Measurements from ENCODE around the gene AAK1.
"Not testable (repeated sequence)": the region's sequence is repeated elsewhere in the genome, so short reads cannot be mapped to it uniquely, and the experiment has no call there.

AAK1 gene

DNA sequence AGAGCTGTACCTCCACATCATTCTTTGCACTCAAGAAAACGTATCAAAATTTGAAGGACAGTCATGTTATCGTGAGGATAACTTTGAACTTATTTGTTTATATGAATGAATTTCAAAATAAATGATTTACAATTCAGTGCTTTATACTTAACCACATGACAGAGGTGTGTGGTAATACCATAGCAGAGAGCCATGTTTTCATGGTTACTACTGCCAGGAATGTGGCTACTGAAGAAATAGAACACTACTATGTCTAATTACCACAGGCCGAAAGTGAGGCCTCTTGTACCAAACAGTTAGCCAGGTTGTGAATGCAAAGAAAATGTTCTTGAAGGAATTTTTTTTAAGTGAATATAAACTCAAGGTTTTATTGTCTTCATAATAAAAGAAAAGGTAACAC lies 49.2 kb downstream of the AAK1 start:
- no peak for DNase-seq

DNA sequence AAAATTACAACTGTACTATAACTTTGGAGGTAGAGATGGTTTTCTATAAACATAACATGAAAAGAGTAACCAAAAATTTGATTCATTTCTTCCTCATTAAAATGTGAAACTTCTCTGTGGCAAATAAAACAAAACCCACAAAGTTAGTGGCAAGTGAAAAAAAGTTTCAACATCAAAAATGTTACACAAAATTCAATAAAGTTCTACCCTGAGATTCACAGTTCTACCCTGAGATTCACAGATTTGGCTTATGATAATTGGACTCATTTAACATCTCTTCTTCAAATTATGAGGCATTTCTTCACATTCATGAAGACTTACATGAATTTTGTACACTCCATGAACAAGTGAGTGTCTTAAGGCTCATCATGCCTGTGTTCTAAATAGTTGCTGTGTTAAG lies 51.0 kb downstream of the AAK1 start:
- no peak for DNase-seq

DNA sequence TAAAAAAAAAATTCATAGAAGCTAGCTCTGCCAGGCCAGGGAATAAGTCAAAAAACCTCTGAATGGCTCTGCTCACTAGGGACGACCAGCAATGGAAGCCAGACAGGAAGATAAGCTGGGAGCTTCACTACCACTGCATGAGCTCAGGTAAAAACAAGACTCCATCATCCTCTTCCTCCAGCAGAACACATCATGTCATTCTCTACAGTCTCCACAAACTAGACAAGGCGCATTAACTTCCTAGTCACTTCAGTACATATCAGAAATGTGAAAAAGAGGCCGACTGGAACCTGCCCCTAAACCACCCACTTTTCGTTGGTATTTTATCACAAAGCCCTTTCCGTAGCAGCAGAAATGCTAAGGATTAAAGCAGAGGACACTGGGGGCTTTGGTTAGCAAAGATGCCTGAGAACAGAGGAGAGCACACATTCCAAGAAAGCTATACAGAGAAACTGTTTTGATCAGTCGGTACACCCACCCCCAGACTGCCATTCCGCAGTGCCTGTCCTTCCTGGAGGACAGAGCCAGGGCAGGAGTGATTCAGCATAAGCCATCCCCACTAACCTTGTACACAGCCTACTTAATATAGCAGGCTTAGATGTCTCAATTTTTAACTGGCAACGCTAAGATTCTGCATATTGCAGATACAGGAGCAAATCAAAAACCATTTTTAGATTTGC lies 53.4 kb downstream of the AAK1 start:
- no peak for DNase-seq

DNA sequence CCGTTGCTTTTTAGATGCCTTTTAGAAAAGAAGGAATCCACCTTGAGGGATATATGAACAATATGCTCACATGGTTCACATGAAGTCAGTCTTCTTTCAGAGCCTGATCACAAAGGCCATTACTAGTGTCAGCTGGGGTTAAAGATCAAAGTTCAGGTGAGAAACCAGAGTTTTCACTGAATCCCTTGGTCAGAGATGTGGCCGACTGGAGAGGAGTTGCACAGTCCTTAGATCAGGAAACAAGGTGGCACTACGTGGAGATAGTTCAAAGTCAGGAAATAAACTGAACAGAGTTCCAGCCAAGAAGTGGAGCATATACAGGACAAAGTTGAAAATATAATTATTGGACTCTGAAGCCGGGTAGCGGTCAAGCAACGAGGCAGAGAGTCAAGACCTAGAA lies 54.6 kb downstream of the AAK1 start:
- no peak for DNase-seq

DNA sequence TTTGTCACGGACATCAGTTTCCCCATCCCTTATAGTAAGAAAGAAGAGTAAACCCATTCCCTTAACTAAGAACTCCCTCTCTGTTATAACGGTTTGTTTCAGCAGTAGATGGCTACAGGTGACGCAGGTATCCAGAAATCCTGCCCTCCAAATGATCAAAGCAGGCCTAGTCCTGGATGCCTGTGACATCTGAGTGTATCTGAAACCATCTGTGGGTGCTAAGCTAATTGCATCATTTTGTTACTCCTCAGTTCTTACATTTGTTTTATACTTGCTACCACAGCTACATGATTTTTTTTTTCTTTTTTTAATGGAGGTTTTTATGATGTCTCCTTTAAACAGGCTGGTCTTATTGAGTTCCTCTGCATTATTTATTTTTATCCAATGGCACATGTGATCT lies 55.1 kb downstream of the AAK1 start:
- DNase-seq: no peak

DNA sequence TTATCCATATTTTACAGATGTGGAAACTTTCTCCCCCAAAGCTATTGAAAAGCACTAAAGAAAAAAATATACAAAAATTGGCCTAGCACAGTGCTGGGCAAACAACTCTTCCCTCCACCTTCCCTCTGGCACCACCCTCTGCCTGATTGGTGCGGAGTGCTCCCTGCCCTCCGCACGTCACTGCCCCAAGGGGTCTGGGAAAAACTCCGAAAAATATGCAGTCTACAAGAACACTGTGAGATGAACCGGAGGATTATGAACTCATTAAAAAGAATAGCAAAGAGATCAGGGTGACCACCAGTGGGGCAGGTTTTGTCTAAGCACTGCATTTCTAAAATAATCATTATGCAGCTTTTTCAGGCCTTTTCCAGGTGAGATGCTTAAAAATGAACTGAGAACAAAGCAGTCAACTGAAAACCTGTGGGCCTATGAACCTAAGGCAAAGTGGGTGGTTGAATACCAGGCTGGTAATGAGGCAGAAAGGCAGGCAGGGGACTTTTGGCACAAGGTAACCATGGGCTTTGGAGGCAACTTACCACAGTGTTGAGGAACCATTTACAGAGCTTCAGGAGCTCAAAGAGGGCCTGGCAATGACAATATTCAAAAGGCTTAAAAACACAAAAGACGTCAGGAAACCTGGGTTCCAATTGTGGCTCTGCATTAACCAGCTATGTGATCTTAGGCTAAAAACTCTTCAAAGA lies 57.5 kb downstream of the AAK1 start:
- no peak for DNase-seq

DNA sequence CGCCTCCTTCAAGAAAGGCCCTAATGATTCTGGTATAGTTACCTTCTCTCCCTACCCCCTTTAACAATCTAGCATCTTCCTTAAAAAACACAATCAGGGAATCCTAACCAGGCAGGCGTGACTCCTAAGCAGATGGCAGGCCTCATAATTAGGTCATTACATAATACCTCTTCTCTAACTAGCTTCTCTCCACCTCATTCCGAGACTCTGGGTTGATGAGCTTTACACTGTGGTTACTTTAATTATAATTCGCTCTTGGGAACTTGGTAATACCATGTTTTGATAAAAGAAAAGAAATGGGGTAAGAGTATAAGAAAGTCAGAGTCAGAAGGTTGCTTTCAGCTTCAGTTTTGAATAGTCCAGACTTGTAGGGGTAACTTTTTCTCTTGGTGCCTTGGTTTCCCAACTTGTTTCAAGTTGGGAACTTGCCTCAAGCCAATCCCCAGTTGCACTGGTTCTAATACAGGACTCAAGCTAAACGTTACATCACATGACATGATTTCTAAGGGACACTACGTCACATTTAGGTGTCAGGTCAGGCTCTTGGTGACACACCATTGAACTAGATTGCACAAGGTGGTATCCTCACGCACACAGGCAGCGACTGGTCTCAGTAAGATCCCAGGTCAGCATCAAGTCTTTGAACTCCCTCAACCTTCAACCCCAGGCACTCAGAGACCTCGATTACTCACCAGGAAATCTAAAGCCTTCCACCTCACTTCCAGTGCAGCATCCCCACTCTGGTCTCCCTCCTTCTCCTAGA lies 59.2 kb downstream of the AAK1 start:
- DNase-seq: no peak

DNA sequence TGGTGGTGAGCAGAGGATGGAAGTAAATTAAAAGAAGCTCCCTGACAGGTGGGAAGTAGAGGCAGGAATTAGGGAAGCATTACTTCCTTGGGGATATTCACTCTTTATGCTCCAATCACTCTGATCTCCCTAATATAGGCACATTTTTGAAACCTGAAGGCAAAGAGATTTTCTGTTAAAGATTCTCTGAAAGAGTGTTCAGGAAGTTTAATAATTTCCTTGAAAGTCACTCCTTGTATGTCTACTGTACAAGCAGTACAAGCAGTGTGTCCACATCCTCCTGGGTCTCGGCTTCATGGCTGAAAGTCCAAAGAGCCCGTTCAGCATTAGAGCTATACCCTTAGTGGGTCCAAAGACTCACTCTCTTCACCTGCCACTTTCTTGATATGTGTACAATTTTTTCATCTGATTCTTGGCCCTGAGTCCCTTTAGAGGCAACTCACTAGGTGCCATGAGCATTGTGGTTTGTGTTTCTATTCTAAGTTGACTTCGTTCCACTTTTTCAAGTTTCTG lies 60.2 kb downstream of the AAK1 start:
- DNase-seq: no peak

DNA sequence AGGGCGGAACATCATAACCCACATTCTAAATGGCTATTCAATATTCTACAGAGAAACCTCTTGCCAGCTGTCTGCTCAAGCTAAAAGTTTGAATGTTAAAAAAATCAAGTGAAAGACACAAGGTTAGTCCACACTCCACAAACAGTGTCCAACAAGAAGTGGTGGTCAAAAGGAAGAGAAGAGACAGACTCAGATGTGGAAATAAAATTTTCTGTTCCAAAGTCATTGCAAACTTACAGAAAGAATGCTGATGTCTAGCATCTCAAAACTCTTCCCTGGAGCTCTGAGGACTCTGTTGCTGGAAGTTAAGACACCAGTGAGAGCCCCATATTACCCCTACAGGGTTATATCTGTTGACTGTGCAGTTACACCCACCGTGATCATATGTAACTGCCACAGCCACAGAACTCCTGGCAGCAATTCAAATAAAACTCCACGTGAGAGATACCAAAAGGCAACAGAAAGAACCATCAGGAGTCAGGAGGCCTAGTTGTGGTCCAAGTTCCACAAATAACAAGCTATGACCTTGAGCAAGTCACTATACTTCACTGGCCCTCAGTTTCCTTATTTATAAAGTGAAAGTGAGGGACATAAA lies 60.9 kb downstream of the AAK1 start:
- no peak for DNase-seq

DNA sequence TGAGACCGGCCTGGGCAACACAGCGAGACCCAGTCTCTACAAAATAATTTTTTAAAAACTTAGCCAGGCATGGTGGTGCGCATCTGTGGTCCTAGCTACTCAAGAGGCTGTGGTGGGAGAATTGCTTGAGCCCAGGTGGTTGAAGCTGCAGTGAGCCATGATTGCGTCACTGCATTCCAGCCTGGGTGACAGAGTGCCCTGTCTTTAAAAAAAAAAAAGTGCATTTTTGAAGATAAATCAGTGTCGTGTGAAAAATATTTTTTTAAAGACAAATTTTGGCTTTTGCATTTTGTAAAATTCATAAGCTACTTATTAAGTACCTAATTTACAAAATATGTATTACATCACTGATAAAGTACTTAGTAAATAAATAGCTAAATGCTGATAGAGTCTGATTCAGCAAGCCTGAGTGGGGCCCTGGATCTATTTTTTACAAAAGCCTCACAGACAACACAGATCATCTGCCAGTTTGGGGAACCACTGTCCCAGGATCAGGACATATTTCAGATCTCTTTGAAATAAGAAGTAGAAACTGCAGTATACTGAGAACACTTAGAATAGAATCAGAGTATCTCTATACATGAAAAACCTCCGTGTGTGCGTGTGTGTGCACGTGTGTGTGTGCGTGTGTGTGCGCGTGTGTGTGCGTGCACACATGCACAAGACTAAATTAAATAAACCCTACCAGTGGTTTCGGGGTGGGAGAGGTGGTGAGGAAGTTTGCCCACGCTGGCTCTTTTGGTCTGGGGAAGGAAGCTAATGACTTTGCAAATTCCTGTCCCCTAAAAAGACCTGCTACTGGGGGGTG lies 61.6 kb downstream of the AAK1 start:
- DNase-seq: no peak

DNA sequence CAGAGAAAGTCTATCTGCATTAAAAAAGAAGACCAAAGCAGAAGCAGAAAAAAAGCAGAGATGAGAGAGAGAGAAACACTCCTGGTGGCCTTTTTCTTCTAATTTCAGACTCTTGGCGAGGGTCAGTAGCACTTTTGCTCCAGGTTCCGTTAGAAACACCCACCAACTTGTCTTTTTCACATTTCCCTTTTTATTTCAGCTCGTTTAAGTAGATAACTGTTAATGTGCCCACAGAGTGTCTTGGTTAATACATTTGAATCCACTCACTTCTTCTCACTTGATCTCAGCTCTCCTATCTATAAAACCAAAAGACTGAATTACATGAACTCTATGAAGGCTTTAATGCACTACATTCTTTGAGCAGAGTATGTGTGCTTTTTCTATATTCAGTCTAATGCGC lies 63.1 kb downstream of the AAK1 start:
- DNase-seq: no peak

DNA sequence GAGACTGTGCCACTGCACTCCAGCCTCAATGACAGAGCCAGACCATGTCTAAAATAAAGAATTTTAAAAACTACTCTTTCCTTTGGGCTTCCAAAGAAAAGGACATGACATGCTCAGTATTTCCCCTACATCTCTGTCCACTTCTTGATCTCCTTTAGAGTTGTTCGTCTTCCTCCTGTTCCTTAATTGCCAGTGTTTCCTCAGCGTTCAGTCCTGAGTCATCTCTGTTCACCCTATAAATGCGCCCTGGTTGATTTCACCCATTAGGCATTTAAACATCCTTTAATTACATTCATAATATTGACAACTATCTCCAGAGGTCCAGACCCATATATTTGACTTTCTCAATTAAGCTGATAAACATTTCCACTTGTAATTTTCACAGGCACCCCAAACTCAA lies 64.0 kb downstream of the AAK1 start:
- DNase-seq: no peak

DNA sequence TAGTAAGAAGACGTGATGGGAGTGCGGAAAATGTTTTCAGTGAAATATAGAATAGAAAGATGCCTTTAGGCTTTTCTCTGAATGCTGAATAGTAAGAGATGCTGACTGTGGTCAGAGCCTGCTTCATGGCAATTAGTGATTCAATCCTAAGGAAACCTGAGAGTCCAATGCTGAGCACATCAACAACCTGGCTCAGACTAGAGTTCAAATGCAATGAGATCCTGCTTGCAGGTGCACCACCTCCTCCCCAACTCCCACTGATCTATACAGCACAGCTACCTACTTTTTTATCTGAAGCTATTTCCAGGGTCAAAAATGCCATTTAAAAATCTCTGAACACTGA lies 65.4 kb downstream of the AAK1 start:
- no peak for DNase-seq

DNA sequence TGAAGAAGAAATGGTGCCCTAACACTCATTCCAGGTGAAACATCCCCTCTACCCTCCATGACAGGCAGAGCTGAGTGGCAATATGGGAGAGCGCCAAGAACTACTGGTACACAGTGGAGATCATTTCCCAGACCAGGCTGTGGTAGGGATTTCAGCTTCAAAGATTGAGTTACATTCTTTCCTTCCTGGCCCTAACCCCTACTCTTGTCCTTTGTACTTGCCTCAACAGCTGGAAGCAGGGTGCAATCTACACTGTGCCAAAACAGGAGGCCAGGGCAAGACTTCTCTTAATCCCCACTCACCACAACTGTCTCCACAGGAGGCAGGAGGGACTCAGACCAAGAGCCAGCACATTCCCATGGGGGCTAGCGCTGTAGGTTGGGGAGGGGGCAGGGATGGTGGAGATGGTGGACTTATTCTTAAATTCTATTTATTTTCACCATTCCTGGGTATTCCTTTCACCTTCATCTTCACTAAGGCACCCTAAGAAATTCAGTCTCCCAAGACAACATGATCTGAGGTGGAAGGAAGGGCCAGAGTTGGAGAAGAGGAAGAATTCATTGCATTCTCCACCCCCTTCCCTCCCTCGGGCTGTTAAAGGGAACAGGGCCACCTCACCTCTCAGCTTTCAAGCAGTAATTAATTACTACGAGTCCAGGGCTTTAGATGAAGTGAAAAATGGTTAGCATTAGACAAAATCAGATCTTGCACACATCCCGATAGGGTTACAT lies 65.9 kb downstream of the AAK1 start:
- DNase-seq: no peak

DNA sequence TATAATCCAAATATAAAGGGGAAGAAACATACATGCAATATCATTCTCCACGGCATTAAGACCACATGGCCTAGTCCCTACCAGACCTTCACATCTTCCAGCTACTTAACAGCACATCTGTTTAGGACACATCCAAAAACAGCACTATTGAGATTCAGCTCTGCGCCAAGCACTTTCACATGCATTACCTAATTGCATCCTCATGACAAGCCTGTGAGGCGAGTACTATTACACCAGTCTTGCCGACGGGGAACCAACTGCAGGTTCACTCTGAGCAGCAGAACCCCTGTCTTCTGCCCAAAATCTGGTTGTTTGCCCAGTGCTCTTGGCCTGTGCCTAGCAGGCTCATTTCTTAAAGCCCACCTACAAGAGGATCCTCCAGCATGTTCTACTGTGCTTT lies 66.7 kb downstream of the AAK1 start:
- no peak for DNase-seq

DNA sequence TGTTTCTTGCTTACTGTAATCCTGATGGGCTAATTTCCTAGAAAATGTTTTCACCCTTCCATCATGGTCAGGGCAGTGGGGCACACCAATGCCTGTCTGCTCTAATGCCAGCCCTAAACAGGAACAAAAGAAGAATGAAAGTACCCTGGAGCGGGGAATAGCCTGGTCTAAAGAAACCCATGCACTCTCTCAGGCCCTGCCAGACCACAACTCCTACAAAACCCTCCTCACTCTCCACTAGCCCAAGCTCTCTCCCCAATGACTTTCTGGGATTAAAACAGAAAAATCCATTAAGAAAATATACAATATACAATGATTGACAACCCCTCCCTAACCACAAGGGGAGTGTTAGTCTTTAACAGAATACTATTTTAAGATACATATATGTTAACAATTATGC lies 67.6 kb downstream of the AAK1 start:
- DNase-seq: no peak

DNA sequence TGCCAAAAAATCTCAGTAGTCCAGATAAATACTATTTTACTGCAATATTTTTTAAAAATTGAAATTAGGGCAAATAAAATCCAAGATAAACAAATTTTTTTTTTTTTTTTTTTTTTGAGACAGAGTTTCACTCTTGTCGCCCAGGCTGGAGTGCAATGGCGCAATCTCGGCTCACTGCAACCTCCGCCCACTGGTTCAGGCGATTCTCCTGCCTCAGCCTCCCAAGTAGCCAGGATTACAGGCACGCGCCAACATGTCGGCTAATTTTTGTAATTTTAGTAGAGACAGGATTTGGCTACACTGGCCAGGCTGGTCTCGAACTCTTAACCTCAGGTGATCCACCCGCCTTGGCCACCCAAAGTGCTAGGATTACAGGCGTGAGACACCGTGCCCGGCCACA lies 68.2 kb downstream of the AAK1 start:
- not testable (repeated sequence) for DNase-seq

DNA sequence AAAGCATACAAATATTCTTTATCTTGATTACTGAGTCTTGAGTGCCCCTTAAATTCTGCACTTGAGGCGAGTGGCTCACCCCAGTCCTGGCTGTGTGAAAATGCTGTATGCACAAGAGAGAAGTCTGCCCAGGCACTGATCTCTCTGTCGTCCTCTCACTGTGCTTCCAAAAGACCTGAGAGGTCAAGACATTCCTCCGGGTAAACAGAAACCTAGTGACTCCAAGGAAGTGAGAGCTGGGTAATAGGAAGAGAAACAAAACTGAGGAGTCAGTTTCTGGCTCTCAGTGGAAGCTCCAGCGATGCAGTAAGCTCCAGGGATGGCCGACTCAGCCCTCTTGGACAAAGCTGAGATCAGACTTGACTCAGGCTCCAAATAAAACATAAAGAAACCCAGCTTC lies 70.9 kb downstream of the AAK1 start:
- no peak for DNase-seq

DNA sequence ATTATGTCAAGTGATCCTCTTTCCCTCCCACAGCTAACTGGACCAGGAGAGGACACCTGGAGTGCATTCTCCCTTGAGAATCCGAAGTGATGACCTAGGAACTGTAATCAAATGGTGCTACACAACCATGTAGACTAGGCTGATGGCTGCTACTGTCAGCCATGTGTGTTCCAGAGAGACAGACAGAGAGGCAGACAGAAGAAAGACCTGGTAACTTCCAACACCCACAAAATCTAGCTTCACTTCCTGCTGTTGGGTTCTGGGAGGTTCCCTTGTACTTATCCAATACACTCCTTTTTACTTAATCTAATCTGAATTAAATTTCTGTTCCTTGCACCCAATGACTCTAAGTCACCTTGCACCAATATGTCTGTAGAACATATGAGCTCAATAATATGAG lies 72.3 kb downstream of the AAK1 start:
- no peak for DNase-seq

DNA sequence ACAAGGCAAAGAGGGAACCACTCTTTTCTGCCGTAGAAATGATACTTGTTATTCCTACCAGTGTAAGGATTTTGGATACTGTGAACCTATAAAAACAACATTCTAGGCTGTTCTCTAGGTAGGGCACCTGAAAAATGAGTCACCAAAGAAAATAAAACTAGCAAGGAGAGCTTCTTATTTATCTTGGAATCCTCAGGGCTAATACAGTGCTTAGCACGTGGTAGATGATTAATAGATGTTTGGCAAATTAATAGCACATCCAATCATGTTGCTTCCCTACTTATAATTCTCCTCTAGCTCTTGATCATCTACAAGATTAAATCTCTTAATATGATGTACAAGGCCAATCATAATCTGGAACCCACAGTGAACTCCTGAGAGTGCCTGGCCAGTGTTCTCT lies 73.1 kb downstream of the AAK1 start:
- no peak for DNase-seq

DNA sequence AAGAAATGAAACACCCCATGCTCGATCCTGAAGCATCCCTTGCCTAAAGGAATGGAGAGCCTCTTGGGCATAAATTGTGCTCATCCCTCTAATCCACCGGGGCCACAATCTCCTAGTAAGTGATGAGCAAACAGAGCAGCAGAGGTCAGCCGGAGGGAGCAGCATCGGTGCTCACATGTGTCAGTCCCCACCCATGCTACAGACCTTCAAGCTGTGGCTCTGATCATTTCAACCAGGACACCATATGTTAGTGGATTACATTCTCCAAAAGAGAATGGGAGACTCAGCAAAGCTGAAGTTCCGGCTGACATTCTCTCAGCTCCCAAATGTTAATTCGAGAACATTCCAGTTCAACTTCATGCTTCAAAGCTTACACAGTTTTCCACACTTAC lies 75.6 kb downstream of the AAK1 start:
- no peak for DNase-seq

Measured in activated CD4-positive, CD25-positive, alpha-beta regulatory T cell treated with anti-CD3 and anti-CD28 coated beads, Interleukin-2, amount 50 U/mL, for 72 hours (primary cell).